CD1c-positive myeloid dendritic cell (primary cell): ENCODE data around the gene TSSC4.

Experiments
- DNase-seq: peaks from one replicate; pipeline ENCODE4 v3.0.0-alpha.2; 2016; ENCODE audit errors: extremely low spot score

Gene TSSC4

DNA sequence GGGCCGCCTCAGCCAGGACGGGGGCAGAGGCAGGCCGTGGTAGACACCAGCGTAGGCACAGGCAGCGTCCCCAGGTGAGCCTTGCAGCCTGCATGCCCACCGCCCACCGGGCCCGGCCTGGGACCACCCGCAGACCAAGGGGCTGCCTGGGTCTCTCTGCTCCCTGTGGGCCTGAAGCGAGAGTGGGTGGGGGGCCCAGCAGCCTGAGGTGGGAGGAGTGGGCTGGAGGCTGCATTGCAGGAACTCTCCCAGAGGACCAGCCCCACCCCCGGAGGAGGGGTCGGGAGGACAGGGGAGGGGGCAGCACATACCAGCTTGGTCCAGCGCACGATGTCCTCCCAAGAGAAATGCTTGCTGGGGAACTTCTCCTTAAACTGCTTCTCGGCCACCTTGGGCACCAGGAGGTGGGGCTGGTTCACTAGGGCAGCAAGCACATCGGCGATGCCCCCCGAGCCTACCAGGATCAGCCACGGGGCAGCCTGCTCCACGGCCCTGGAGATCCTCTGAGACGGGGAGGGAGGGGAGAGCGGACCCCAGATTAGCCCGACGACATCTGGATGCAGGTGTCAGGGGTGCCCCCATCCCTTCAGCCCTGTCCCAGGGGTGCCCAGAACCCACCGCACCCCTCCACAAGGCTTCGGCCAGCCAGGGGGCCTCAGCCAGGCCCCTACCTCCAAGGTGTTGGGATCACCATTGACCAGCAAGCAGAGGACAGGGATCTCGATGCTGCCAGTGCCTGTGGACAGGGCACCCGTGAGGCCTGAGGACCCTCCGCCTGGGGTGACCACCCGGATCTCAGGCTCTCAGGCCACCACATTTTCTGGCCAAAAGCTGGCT, 17.5 kb downstream of the TSSC4 start:
- DNase-seq: no peak

DNA sequence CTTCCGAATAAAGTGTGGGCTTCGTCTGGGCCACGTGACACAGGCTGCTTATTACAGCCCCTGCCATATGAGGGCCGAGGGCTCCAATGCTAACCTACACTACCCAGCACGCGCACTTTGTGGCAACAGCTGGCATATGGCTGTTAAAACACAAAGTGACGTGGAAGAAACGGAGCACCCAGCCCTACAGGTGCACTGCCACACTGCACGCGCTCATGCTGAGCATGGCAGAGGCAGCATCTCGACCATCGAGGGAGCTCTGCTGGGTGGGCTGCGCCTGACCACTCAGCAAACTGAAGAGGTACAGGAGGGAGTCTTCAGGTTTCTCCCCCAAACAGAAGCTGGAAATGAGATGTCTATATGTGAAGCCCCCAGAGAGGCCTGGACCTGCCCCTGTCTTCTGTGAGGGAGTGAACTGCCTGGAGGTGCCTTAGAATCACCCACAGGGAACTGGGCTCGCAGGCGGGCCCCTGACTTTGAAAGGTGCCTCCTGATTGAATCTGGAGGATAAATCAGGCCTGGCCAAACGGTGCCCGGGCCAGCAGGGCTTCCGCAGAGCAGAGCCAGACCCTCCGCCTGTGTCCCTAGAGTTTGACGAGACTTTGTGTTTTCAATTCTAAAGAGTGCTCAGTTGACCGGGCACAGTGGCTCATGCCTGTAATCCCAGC, 18.3 kb downstream of the TSSC4 start:
- DNase-seq: no peak

DNA sequence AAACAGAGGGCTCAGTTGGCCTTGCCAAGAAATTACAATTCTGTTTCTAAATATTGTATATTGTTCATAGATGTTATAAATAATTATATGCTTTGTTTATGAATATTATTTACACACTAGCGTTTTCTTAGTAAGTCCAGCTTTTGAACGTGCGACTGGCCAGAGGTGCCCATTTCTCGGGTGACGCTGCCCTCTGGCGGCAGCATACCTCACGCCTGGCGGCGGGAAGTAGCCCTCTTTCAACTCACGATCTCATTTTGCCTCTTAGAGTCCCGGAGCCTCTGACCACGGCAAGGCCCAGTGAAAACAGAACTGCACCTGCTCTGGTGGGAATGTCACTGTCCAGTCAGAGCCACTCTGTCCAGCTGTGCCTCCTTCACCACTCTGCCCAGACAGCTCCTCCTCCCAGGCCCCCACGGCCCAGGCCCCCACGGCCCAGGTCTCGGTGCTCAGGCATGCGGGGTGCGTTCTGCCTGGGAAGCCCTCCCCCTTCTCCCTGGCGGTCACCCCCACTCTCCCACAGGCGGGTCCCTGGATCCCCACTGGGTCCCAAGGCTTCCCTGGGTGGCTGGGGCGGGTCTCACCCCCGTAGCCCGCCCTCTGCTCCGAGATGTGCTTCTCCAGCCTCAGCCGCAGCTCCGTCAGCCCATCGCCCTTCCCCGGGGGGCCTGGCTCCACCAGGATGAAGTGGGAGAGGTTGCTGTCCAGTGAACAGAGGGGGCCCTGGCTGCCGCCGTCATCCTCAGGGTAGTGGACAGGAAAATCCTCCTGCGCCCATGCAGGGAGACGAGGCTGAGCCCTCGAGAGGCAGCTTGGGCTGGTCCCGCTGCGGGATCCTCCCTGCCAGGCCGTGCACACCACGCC, 19.3 kb downstream of the TSSC4 start:
- peak; percentile 84 for DNase-seq

- peak; percentile 86 for DNase-seq
Measured at GRCh38 chr11:2420502-2421225, 20.1 kb downstream of the TSSC4 start.

GRCh38 chr11:2421226-2421994, 20.9 kb downstream of the TSSC4 start:
- DNase-seq: no peak

DNA sequence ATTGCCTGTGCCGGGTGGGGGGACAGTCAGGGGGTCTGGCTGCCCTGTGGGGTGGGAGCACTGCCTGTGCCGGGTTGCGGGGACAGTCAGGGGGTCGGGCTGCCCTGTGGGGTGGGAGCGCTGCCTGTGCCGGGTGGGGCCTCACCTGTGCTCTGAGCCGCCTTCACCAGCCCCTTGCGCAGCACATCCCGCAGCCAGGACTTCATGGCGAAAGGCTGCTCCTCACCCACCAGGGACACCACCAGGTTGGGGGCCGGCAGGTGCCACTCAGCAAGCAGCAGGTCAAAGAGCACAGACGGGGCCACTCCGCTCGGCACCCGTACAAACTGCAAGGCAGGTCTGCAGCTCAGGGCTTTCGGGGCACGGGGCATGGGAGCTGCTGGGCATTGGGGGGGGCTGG, 21.4 kb downstream of the TSSC4 start:
- no peak for DNase-seq

- DNase-seq: no peak
Measured at GRCh38 chr11:2422461-2423156, 22.1 kb downstream of the TSSC4 start.

GRCh38 chr11:2423157-2424025, 22.8 kb downstream of the TSSC4 start:
- no peak for DNase-seq

DNA sequence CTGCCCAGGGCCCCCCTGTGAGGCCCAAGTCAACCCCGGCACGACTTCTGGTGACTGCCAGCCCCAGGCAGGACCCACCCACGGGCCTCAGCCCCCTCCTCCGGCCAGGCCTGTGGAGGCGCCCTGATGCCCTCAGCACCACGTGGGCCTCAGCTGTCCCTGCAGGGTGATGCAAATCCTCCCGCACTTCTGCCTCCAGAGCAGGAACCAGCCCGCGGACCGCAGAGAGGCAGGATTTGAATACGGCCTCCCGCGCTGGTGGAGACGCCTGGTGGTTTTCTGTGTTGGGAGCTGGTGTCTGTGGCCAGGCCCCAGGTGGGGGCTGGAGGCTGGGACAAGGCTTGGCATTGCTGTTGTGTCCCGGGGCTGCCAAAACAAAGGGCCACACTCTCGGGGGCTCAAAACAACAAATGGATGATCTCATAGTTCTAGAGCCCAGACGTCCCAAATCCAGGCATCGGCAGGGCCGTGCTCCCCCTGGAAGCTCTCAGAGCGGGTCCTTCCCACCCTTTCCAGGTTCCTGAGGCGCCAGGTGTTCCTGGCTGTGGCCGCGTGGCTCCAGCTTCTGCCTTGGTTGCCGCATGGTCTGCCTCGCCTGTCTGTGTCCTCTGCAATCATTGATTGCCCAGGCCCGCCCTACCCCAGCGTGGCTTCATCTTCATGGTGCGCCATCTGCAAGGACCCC, 24.4 kb downstream of the TSSC4 start:
- DNase-seq: peak; percentile 66

GRCh38 chr11:2425506-2425905, 25.0 kb downstream of the TSSC4 start:
- DNase-seq: no peak

DNA sequence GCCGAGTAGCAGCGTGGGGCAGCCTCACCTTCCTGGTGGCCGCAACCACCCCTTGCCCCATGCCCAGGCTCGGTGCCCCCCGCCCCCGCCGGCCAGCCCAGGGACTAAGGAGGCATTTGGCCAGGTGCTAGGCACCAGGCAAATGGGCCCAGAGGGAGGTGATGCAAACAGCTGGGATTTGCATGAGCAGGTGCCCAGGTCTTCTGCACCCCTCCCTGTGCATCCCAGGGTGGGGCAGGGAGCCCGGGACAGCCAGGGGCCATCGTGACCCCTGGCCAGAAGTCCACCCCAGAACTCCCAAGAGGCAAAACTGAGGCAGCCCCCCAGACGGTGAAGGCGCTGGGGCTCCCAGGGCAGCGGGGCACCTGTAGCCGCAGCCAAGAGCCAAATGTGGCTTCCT, 25.7 kb downstream of the TSSC4 start:
- no peak for DNase-seq

- no peak for DNase-seq
Measured at GRCh38 chr11:2426826-2427521, 26.4 kb downstream of the TSSC4 start.

DNA sequence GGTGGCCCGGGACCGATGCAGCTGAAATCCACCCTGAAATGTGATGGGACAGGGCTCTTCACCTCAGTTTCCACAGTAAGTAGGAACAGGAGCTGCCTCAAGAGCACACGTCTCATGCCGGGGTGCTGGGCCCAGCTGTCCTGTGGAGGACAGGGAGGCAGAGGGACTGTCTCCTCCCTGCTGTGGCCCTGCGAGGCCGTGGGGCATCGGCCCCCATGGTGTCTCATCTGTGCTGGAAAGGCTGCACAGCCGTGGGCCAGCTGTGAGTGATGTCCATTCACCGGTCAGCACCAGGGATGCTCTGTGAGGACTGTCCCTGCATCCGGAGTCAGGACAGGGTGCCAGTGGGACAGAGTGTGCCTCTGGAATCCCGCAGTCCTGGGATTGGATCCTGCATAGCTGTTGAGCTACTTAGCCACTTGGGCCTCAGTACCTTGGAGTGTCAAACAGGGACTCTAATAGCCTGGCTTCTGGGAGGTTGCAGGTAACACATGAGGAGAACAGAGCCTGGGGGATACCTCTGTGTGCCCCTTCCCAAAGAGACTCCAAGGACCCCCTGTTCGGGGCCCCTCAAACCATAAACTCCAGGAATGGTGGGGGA, 27.3 kb downstream of the TSSC4 start:
- DNase-seq: no peak

DNA sequence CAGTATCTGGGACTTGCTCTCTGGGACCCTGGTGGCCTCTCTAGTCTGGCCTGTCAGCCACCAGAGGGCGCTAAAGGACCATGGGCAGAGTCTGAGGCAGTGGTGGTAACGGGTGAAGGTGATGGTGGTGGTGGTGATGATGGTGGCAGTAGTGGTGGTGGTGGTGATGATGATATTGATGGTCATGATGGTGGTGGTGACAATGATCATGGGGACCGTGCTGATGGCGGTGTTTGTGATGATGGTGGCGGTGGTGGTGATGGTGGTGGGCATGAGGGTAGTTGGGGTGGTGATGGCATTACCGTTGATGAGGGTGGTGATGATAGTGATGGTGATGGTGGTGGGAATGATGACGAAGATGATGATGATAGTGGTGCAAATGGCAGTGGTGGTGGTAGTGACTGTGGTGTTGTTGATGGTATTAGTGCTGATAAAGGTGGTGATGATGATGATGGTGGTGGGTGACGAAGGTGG, 27.8 kb downstream of the TSSC4 start:
- DNase-seq: peak; percentile 88

DNA sequence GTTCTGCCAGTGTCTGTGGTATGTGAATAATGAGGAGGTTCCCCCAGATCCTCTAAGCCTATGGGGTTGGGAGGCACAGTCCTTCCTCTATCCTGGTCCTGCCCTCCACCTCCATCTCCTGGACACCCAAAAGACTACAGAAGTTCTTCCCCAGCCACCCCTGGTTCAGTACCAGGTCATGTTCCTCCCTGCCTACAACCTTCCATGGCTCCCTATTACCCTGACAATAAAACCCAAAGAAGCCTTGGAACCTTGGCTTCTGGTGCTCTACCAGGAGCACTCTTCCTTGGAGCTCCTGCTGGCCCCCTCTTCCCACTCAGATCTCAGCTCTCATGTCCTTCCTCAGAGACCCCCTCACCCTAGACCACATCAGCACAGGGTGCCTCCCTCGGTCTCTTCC, 30.8 kb downstream of the TSSC4 start:
- no peak for DNase-seq

DNA sequence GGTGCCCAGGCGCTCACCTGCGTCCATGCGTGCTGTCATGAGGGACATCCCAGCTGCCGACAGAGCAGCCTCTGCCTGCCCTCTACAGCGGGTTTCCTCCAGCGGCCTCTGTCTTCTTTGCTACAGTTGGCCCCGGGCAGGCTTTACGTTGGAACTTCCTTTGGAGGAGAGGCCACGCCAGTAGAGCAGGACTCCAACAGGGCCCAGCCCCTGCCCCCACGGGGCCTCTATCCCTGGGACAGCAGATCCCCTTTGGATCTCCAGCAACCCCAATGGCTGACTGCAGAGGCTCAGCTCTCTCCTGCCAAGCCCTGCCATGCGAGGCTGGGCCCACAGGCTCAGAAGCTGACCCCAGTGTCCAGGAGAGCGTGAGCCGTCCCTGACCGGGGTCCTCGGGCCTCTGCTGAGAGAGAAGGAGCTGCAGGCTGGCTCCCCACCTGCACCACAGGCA, 31.6 kb downstream of the TSSC4 start:
- no peak for DNase-seq

GRCh38 chr11:2432628-2433071, 32.1 kb downstream of the TSSC4 start:
- DNase-seq: no peak
